Measurements from ENCODE around the gene ASIC4. TPM values are rescaled to one million over a fixed set of nuclear protein-coding genes. Genes with fewer than 3 reads are reported as not detected.
A peak's percentile ranks its signal among the peaks of the same experiment; 100 is the strongest.

Gene ASIC4
- total and polyA plus RNA-seq, 2 of the 13 experiments (the other 11 are each of a cell fraction or from before 2014, with no cell fraction given), result 0.03 TPM; not detected in 1

- TF ChIP-seq HNF1B (CRISPR knock-in tag; IDR thresholded peaks at IDR 0.05), result 0 out of 2 replicates have a peak, but pooled peaks have one; percentile 10
- no peak for TF ChIP-seq ZNF317 (CRISPR knock-in tag; IDR thresholded peaks at IDR 0.05)
- TF ChIP-seq ZMYM4 (CRISPR knock-in tag; IDR thresholded peaks at IDR 0.05), result no peak
- no peak for TF ChIP-seq MYNN (CRISPR knock-in tag; IDR thresholded peaks at IDR 0.05; ENCODE audit: low read depth)
- no peak for TF ChIP-seq TIGD3 (CRISPR knock-in tag; IDR thresholded peaks at IDR 0.05; ENCODE audit: borderline replicate concordance)
- no peak for TF ChIP-seq ZNF646 (CRISPR knock-in tag; IDR thresholded peaks at IDR 0.05)
- no peak for TF ChIP-seq ISX (CRISPR knock-in tag; conservative IDR thresholded peaks at IDR 0.05)
- TF ChIP-seq ATRX (CRISPR knock-in tag; IDR thresholded peaks at IDR 0.05; ENCODE audit: borderline replicate concordance), result no peak
- no peak for TF ChIP-seq KDM3A (CRISPR knock-in tag; IDR thresholded peaks at IDR 0.05; ENCODE audit: low read depth)
- 0 out of 2 replicates have a peak, but pooled peaks have one; percentile 9 for TF ChIP-seq FOSL1 (CRISPR knock-in tag; IDR thresholded peaks at IDR 0.05; ENCODE audit: borderline replicate concordance)
- no peak for TF ChIP-seq SP1 (IDR thresholded peaks at IDR 0.05)
- no peak for TF ChIP-seq SP1 (CRISPR knock-in tag; IDR thresholded peaks at IDR 0.05)
- no peak for TF ChIP-seq HNF1A (IDR thresholded peaks at IDR 0.05; ENCODE audit: low read depth)
- no peak for TF ChIP-seq HNF1A (CRISPR knock-in tag; IDR thresholded peaks at IDR 0.05; ENCODE audit: borderline replicate concordance)
- TF ChIP-seq ZNF3 (CRISPR knock-in tag; IDR thresholded peaks at IDR 0.05), result no peak
- 0 out of 2 replicates have a peak, but pooled peaks have one; percentile 47 for TF ChIP-seq XBP1 (CRISPR knock-in tag; IDR thresholded peaks at IDR 0.05)
Observed at GRCh38 chr2:219572237-219573001, 58.1 kb downstream of the ASIC4 start, which contains the start of gene INHA (continued).

Measured in HepG2 (cell line).